HEK293 (cell line): ENCODE measurements around the gene ZNF821.

ENCODE experiments used
- ELK4 ChIP-seq: IDR thresholded peaks from 2 replicates; pipeline ENCODE4 v1.6.1; 2011; ENCODE audit warnings: mild to moderate bottlenecking, low read depth, low read length, borderline replicate concordance
- GLI2 ChIP-seq: fragments of 450-650 bp; formaldehyde crosslinking; IDR thresholded peaks from 2 replicates; pipeline ENCODE4; 2017; ENCODE audit warnings: missing biosample characterization, missing genetic modification characterization, low read depth, borderline replicate concordance
- HIC1 ChIP-seq: fragments of 450-650 bp; formaldehyde crosslinking; IDR thresholded peaks from 2 replicates; pipeline ENCODE4 v1.5.1; 2016; ENCODE audit warnings: missing biosample characterization, missing genetic modification characterization
- IKZF3 ChIP-seq: fragments of 450-650 bp; IDR thresholded peaks from 2 replicates; pipeline ENCODE4 v1.5.0; 2018; ENCODE audit warnings: missing biosample characterization, mild to moderate bottlenecking, missing genetic modification characterization, moderate library complexity
- KLF7 ChIP-seq: fragments of 450-650 bp; formaldehyde crosslinking; IDR thresholded peaks from 2 replicates; pipeline ENCODE4 v1.5.1; 2016; ENCODE audit warnings: missing biosample characterization, missing genetic modification characterization, borderline replicate concordance
- SP2 ChIP-seq: fragments of 450-650 bp; formaldehyde crosslinking; IDR thresholded peaks from 2 replicates; pipeline ENCODE4 v1.5.1; 2016; ENCODE audit warnings: missing biosample characterization, missing genetic modification characterization
- TCF7L2 ChIP-seq: IDR thresholded peaks from 2 replicates; pipeline ENCODE4 v1.6.1; 2011; ENCODE audit warnings: low read depth, mild to moderate bottlenecking, inconsistent platforms, low read length, moderate library complexity, borderline replicate concordance
- ZBTB20 ChIP-seq: fragments of 450-650 bp; formaldehyde crosslinking; IDR thresholded peaks from 2 replicates; pipeline ENCODE4 v1.5.1; 2016; ENCODE audit warnings: missing biosample characterization, missing genetic modification characterization
- ZBTB44 ChIP-seq: fragments of 450-650 bp; IDR thresholded peaks from 2 replicates; pipeline ENCODE4 v1.5.1; 2018; ENCODE audit warnings: missing biosample characterization, mild to moderate bottlenecking, missing genetic modification characterization
- ZBTB49 ChIP-seq: fragments of 450-650 bp; formaldehyde crosslinking; IDR thresholded peaks from 2 replicates; pipeline ENCODE4 v1.5.1; 2016; ENCODE audit warnings: missing biosample characterization, missing genetic modification characterization, low read depth
- ZFP3 ChIP-seq: fragments of 450-650 bp; formaldehyde crosslinking; IDR thresholded peaks from 2 replicates; pipeline ENCODE4 v1.5.1; 2016; ENCODE audit warnings: low read depth, missing biosample characterization, missing genetic modification characterization
- ZNF140 ChIP-seq: fragments of 450-650 bp; formaldehyde crosslinking; IDR thresholded peaks from 2 replicates; pipeline ENCODE4 v1.5.1; 2016; ENCODE audit warnings: missing biosample characterization, missing genetic modification characterization
- ZNF174 ChIP-seq: fragments of 450-650 bp; formaldehyde crosslinking; IDR thresholded peaks from 2 replicates; pipeline ENCODE4 v1.5.0; 2017; ENCODE audit warnings: missing biosample characterization, mild to moderate bottlenecking, missing genetic modification characterization
- ZNF175 ChIP-seq: fragments of 450-650 bp; formaldehyde crosslinking; IDR thresholded peaks from 2 replicates; pipeline ENCODE4 v1.5.1; 2016; ENCODE audit warnings: missing biosample characterization, missing genetic modification characterization
- ZNF214 ChIP-seq: fragments of 450-650 bp; formaldehyde crosslinking; IDR thresholded peaks from 2 replicates; pipeline ENCODE4 v1.5.1; 2017; ENCODE audit warnings: missing biosample characterization, mild to moderate bottlenecking, missing genetic modification characterization, borderline replicate concordance
- ZNF274 ChIP-seq, 2 experiments: fragments of 200-500 bp in 1 of 2; fragments of 450-650 bp in 1 of 2; sonication (Bioruptor generic) in 1 of 2; formaldehyde crosslinking in 1 of 2; IDR thresholded peaks; 2 replicates each; pipeline versions ENCODE4 v1.5.1 to v1.6.1; 2014 to 2016; ENCODE audit warnings: borderline replicate concordance in 1 of 2, inconsistent platforms in 1 of 2, low read length in 1 of 2, missing biosample characterization in 1 of 2, missing genetic modification characterization in 1 of 2
- ZNF324 ChIP-seq: fragments of 450-650 bp; formaldehyde crosslinking; IDR thresholded peaks from 2 replicates; pipeline ENCODE4 v1.5.1; 2016; ENCODE audit warnings: missing biosample characterization, missing genetic modification characterization
- ZNF341 ChIP-seq: fragments of 450-650 bp; formaldehyde crosslinking; IDR thresholded peaks from 2 replicates; pipeline ENCODE4; 2016; ENCODE audit warnings: low read depth, missing biosample characterization, missing genetic modification characterization
- ZNF366 ChIP-seq: fragments of 450-650 bp; formaldehyde crosslinking; conservative IDR thresholded peaks from 2 replicates; pipeline ENCODE4 v1.5.1; 2016; ENCODE audit warnings: missing biosample characterization, missing genetic modification characterization
- ZNF510 ChIP-seq: fragments of 450-650 bp; formaldehyde crosslinking; IDR thresholded peaks from 2 replicates; pipeline ENCODE4 v1.5.1; 2018; ENCODE audit warnings: mild to moderate bottlenecking, missing genetic modification characterization, missing biosample characterization; ENCODE audit not compliant: insufficient replicate concordance
- ZNF514 ChIP-seq: fragments of 450-650 bp; formaldehyde crosslinking; IDR thresholded peaks from 2 replicates; pipeline ENCODE4 v1.5.1; 2016; ENCODE audit warnings: missing biosample characterization, missing genetic modification characterization
- ZNF626 ChIP-seq: fragments of 450-650 bp; sonication (Bioruptor Pico); formaldehyde crosslinking; IDR thresholded peaks from 2 replicates; pipeline ENCODE4 v1.5.1; 2018; ENCODE audit warnings: missing biosample characterization, missing genetic modification characterization, inconsistent platforms
- ZNF660 ChIP-seq: fragments of 450-650 bp; IDR thresholded peaks from 2 replicates; pipeline ENCODE4 v1.5.1; 2018; ENCODE audit warnings: missing biosample characterization, mild to moderate bottlenecking, missing genetic modification characterization
- ZSCAN16 ChIP-seq: fragments of 450-650 bp; formaldehyde crosslinking; IDR thresholded peaks from 2 replicates; pipeline ENCODE4 v1.5.1; 2016; ENCODE audit warnings: missing biosample characterization, missing genetic modification characterization
- TF ChIP-seq, protein P1 (sequence below): fragments of 450-650 bp; formaldehyde crosslinking; IDR thresholded peaks from 2 replicates; pipeline ENCODE4 v1.5.1; 2016; ENCODE audit warnings: missing biosample characterization, missing genetic modification characterization, borderline replicate concordance

ZNF821 gene

DNA sequence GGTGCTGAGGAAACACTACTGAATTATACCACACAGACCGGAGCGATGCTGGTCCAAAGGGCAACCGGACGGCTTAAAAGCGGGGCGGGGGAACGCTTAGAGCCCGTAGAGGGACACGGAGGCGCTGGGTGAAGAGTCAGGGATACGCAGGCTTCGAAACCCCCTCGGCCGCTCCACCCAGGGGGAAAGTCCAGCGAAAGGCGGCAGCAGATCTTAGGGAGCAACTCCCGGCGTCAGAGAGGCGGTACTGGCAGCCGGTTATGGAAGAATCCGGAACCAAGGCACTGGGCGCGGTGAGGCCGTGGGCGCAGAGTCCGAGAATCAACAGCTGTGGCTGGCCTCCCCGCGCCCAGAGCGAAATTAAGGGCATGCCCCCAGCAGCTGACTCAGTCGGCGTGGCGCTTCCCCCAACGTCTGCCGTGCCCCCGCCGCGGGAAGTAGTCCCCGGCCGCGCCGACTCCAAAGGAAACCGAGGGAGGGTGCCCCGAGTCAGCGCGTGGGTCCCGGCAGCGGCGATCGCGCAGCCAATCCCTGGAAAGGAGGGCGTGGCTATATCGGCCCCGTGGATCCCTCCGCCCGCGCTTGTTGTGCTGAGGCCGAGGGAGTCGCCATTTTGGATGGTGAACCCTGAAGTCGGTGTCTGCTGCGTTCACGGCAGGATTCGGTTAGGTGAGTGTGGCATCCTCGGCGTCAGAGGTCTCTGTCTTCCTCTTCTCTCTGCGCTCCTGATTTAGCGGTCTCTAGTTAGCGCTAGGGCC lies 11.1 kb upstream of the ZNF821 start, which contains the start of gene IST1 (continued):
- TF ChIP-seq, protein P1, sequence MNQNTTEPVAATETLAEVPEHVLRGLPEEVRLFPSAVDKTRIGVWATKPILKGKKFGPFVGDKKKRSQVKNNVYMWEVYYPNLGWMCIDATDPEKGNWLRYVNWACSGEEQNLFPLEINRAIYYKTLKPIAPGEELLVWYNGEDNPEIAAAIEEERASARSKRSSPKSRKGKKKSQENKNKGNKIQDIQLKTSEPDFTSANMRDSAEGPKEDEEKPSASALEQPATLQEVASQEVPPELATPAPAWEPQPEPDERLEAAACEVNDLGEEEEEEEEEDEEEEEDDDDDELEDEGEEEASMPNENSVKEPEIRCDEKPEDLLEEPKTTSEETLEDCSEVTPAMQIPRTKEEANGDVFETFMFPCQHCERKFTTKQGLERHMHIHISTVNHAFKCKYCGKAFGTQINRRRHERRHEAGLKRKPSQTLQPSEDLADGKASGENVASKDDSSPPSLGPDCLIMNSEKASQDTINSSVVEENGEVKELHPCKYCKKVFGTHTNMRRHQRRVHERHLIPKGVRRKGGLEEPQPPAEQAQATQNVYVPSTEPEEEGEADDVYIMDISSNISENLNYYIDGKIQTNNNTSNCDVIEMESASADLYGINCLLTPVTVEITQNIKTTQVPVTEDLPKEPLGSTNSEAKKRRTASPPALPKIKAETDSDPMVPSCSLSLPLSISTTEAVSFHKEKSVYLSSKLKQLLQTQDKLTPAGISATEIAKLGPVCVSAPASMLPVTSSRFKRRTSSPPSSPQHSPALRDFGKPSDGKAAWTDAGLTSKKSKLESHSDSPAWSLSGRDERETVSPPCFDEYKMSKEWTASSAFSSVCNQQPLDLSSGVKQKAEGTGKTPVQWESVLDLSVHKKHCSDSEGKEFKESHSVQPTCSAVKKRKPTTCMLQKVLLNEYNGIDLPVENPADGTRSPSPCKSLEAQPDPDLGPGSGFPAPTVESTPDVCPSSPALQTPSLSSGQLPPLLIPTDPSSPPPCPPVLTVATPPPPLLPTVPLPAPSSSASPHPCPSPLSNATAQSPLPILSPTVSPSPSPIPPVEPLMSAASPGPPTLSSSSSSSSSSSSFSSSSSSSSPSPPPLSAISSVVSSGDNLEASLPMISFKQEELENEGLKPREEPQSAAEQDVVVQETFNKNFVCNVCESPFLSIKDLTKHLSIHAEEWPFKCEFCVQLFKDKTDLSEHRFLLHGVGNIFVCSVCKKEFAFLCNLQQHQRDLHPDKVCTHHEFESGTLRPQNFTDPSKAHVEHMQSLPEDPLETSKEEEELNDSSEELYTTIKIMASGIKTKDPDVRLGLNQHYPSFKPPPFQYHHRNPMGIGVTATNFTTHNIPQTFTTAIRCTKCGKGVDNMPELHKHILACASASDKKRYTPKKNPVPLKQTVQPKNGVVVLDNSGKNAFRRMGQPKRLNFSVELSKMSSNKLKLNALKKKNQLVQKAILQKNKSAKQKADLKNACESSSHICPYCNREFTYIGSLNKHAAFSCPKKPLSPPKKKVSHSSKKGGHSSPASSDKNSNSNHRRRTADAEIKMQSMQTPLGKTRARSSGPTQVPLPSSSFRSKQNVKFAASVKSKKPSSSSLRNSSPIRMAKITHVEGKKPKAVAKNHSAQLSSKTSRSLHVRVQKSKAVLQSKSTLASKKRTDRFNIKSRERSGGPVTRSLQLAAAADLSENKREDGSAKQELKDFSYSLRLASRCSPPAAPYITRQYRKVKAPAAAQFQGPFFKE (tag by site-specific recombination), result no peak
- TF ChIP-seq ZNF174 (tag by site-specific recombination) (peak; percentile 38; the same call in 1 of the 2 replicates), ZFP3 (no peak), ZNF366 (tag by site-specific recombination) (peak; percentile 67; the same call in 1 of the 2 replicates), HIC1 (tag by site-specific recombination) (peak; percentile 94), GLI2 (tag by site-specific recombination) (no peak), ZNF660 (tag by site-specific recombination) (peak; percentile 93), ZBTB20 (tag by site-specific recombination) (peak; percentile 89), ZNF274 (IDR thresholded peaks at IDR 0.05; ENCODE audit: low read length) (no peak), ZNF274 (tag by site-specific recombination; IDR thresholded peaks at IDR 0.05; ENCODE audit: borderline replicate concordance) (no peak), ZNF140 (tag by site-specific recombination) (no peak), KLF7 (peak; percentile 49; the same call in 1 of the 2 replicates), ZNF175 (no peak), SP2 (peak; percentile 85), ZNF214 (tag by site-specific recombination) (no peak), ZNF341 (tag by site-specific recombination) (peak; percentile 97), ZSCAN16 (tag by site-specific recombination) (no peak), ELK4 (no peak), ZBTB49 (tag by site-specific recombination) (no peak), ZNF510 (tag by site-specific recombination) (no peak), IKZF3 (tag by site-specific recombination) (peak; percentile 93), ZBTB44 (peak; percentile 46; the same call in 1 of the 2 replicates), ZNF626 (tag by site-specific recombination) (no peak), ZNF514 (tag by site-specific recombination) (no peak), ZNF324 (tag by site-specific recombination) (peak; percentile 79; the same call in 1 of the 2 replicates), TCF7L2 (peak; percentile 97)
